Measurements from ENCODE around the gene LMTK3. TPM values are rescaled to one million over a fixed set of nuclear protein-coding genes. Genes with fewer than 3 reads are reported as not detected.
A peak's percentile ranks its signal among the peaks of the same experiment; 100 is the strongest.

The LMTK3 gene
- total RNA-seq, 1 donor = 0.43 TPM

DNA sequence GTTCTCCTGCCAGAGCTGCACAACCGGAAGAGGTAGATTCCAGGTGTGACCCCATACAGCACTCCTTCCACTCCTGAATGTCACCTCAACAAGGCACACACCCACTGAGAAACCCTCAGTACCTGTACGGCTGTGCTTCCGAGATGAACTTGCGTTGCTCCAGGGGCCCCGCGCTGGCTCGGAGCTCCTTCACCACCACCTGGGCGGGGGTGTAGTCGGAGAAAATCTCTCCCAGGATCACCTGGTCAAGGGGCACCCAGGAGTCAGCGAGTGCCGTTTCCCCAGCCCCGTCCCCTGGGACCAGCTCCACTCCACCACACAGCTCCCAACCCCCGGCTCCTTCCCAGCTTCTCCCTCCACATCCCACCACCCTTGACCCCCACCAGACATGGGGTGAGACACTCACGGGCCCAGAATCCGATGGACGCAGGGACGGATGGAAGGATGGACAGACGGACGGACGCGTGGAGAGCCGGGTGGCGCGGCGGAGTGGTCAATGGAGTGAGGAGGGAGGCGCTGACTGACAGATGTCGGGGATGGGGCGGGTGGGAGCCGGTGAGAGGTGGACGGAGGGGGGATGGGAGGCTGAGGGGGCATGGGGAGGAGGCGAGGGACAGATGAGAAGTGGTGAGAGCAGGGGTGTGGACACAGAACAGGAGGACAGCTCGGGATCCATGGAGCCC, 2.8 kb downstream of the LMTK3 start:
- TF ChIP-seq, protein P1, sequence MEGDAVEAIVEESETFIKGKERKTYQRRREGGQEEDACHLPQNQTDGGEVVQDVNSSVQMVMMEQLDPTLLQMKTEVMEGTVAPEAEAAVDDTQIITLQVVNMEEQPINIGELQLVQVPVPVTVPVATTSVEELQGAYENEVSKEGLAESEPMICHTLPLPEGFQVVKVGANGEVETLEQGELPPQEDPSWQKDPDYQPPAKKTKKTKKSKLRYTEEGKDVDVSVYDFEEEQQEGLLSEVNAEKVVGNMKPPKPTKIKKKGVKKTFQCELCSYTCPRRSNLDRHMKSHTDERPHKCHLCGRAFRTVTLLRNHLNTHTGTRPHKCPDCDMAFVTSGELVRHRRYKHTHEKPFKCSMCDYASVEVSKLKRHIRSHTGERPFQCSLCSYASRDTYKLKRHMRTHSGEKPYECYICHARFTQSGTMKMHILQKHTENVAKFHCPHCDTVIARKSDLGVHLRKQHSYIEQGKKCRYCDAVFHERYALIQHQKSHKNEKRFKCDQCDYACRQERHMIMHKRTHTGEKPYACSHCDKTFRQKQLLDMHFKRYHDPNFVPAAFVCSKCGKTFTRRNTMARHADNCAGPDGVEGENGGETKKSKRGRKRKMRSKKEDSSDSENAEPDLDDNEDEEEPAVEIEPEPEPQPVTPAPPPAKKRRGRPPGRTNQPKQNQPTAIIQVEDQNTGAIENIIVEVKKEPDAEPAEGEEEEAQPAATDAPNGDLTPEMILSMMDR (IDR thresholded peaks at IDR 0.05; ENCODE audit: insufficient read depth, low read depth, low read length) = no peak
- no peak for DNase-seq (ENCODE audit: low read depth)
- H3K4me3 ChIP-seq (ENCODE audit: low read depth, low read length) = no peak overlapping the region

DNA sequence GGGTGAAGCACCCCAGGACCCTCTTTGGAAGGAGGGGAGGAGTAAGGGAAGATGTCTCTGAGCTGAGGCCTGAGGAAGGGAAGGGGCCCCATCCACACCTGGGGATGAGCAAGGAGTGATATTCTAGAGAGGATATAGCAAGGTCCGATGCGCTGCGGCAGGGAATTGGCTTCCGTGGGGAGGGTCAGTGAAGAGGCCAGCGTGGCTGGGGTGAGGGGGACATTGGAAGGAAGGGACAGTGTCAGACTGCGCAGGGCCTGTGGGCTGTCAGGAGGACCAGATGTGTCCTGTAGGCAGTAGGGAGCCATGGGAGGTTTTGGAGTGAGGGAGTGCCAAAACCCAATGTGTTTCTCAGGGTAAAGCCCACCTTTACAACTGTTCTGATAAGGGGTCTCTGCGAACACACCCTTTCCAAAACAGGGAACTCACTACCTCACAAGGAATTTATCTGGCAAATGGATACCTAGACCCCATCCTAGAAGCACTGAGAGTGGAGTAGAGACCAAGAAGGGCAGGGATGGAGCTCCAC, 3.7 kb downstream of the LMTK3 start:
- DNase-seq (ENCODE audit: low read depth) = no peak

DNA sequence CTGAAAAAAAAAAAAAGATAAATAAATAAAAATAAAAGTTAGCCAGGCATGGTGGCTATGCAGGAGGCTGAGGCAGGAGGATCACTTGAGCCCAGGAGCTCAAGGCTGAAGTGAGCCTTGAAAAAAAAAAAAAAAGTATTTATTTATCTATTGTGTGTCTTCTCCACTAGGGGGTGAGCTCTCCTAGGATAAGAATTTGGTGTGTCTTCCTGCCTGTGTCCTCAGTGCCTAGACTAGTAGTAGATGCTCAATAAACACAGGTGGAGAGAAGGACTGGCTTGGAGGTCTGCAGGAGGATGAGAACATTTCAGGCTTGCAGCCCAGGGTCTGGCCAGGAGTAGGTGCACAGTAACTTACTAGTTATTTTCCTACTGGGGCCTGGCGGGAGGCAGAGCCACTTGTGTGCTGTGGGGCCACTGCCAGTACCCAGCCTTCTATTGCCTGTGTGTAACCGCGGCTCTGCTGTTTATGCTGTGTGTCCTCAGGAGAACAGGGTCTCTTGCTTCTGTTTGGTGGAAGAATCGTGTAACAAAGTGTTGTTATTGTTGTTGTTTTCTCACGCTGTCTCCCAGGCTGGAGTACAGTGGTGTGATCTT, 5.4 kb downstream of the LMTK3 start:
- peak; percentile 65 for DNase-seq (ENCODE audit: low read depth)
- no peak overlapping the region for H3K4me3 ChIP-seq (ENCODE audit: low read depth, low read length)
- TF ChIP-seq, protein P1 (IDR thresholded peaks at IDR 0.05; ENCODE audit: insufficient read depth, low read depth, low read length) = peak; percentile 63

More for the DNA sequence above, 3.7 kb downstream of the LMTK3 start:
- TF ChIP-seq, protein P1 (IDR thresholded peaks at IDR 0.05; ENCODE audit: insufficient read depth, low read depth, low read length) = no peak
- H3K4me3 ChIP-seq (ENCODE audit: low read depth, low read length) = no peak overlapping the region

DNA sequence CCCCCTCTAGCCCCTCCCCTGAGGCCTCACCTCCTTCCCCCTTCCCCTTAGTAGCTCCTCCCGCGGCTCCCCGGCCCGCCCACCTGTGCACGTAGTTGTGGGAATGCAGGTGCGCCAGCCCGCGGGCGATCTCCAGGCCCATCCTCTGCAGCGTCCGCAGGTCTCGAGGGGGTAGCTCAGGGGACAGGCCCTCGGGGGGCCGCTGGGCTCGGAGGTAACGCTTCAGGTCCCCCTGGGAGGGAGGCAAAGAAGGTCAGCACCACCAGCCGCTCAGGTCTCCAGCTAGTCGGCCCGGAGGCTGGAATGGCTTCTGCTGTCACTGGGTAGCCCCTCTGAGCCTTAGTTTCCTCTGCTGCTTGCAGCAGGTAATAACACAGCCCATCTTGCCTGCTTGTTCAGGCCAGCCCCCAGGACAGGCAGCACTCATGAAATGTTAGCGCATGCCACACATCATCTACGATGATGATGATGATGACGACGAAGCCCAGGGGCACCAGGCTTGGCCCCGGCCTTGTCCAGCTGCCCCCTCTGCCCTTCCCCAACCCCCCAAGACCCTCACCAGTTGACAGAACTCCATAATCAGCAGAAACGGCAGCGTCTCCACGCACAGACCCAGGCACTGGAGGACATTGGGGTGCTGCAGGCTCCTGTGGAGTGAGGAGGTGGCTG, 9.2 kb downstream of the LMTK3 start:
- TF ChIP-seq, protein P1 (IDR thresholded peaks at IDR 0.05; ENCODE audit: insufficient read depth, low read depth, low read length) = no peak
- no peak for DNase-seq (ENCODE audit: low read depth)
- no peak overlapping the region for H3K4me3 ChIP-seq (ENCODE audit: low read depth, low read length)

DNA sequence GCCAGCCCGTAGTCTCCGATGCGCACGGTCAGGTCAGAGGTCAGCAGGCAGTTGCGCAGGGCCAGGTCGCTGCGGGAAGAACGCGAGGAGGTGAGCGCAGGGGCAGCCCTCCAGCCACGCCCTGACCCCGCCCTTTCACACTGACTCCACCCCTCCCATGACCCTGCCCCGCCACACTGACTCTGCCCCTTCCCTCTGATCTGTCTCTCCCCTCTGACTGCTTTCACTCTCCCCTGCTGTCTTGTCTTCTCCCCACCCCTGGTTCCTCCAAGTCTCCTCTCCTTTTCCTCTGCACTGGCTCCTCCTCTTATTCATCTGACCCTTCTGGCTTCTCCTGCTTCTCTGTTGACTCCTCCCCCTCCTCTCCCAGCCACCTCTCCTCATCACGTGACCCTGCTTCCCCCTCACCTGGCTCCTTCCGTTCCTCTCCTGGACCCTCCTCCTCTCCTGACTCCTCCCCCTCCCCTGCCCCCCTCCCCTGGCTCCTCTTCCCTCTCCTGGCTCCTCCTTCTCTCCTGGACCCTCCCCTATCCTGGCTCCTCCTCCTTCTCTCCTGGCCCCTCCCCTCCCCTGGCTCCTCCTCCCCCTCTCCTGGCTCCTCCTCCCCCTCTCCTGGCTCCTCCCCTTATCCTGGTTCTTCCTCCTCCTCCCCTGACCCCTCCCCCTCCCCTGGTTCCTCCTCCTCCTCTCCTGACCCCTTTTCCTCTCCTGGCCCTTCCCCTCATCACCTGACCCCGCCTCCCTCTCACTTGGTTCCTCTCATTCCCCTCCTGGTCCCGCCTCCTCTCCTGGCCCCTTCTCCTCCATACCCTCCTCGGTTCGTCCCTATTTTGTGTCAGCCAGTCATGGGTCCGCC, 9.9 kb downstream of the LMTK3 start:
- DNase-seq (ENCODE audit: low read depth) = peak; percentile 34
- TF ChIP-seq, protein P1 (IDR thresholded peaks at IDR 0.05; ENCODE audit: insufficient read depth, low read depth, low read length) = no peak
- H3K4me3 ChIP-seq (ENCODE audit: low read depth, low read length) = peak overlapping the region; percentile 7

DNA sequence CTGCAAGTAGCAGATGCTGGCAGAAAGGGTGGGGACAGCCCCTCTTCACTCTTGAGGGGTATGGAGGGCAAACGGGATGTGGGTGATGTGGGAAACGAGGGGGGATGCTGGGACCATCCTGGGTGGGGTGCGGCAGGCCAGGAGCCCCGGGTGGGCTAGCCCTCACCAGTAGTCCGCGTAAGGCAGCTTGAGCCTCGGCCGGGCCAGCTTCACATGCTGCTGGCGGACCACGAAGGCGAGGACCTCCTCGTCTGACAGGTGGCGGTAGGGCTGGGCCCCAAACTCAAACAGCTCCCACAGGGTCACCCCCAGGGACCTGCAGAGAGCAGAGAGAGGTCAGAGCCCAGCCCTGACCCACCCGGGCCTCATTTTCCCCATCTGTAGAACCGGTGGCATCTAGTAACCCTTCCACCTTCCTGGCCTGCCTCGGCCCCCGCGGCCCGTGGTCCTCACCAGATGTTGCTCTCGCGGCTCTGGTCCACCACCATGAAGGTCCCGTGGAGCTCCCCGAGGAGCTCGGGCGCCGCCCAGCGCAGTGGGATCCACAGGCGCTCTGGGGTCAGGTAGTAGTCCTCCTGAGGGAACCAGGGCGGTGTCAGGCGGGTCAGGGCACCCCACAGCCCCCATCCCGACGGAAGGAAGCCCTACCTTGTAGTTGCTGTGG, 10.7 kb downstream of the LMTK3 start:
- peak overlapping the region; percentile 2 for H3K4me3 ChIP-seq (ENCODE audit: low read depth, low read length)
- TF ChIP-seq, protein P1 (IDR thresholded peaks at IDR 0.05; ENCODE audit: insufficient read depth, low read depth, low read length) = no peak
- no peak for DNase-seq (ENCODE audit: low read depth)
